GM12878 (cell line): Measurements from ENCODE around the gene TOR1AIP1. TPM values are rescaled to one million over a fixed set of nuclear protein-coding genes. Genes with fewer than 3 reads are reported as not detected.

ENCODE experiments used
- ATAC-seq: fragments of 200-7000 bp; cut with Tn5 transposase; 3 replicates; pipeline ENCODE4 v1.9.1; 2020; ENCODE audit warnings: mild to moderate bottlenecking, moderate library complexity
- BruUV-seq: library from RNA; stranded (reverse); fragments of 400-500 nt; replicated peaks from 2 replicates; lab custom pipeline; 2021; lab: Mats Ljungman, UMichigan
- CTCF ChIA-PET: fragments of 300-600 bp; sonication (Branson Sonifier 250); formaldehyde crosslinking; extraction: SDS; loops from one replicate; lab custom pipeline; 2021; ENCODE audit warnings: inconsistent platforms; lab: Yijun Ruan, JAX
- POLR2A ChIA-PET: fragments of 350-600 bp; formaldehyde crosslinking; extraction: SDS; loops from one replicate; lab custom pipeline; 2021; ENCODE audit warnings: inconsistent platforms; lab: Charles Lee
- RAD21 ChIA-PET: fragments of 300-600 bp; sonication (Branson Sonifier 250); formaldehyde crosslinking; loops from one replicate; lab custom pipeline; 2023; ENCODE audit warnings: antibody characterized with exemption; ENCODE audit not compliant: unreplicated experiment; lab: Charles Lee
- SMC1A ChIA-PET: fragments of 300-600 bp; sonication (Branson Sonifier 250); formaldehyde crosslinking; loops from one replicate; lab custom pipeline; 2023; ENCODE audit not compliant: unreplicated experiment, uncharacterized antibody; lab: Charles Lee
- DNase-seq: peaks from one replicate; pipeline ENCODE4 v3.0.0-alpha.2; 2011; ENCODE audit warnings: low read depth, low spot score
- FAIRE-seq: peaks from 3 replicates; lab custom pipeline; 2011; peaks lifted over from hg19 to GRCh38; lab: Jason Lieb, UNC
- H2AFZ ChIP-seq: 2 replicates; pipeline ENCODE4 v1.6.0; 2011; ENCODE audit warnings: low read depth, low read length, control low read depth; ENCODE audit not compliant: control insufficient read depth
- H3K27ac ChIP-seq: 2 replicates; pipeline ENCODE4 v1.5.1; 2011; ENCODE audit warnings: control low read depth; ENCODE audit not compliant: control insufficient read depth, insufficient read depth
- H3K27me3 ChIP-seq, 2 experiments: replicated peaks in 1 of 2; 2 replicates each; pipeline versions ENCODE4 v1.6.0 to v1.6.1; 2011; ENCODE audit warnings: low read length in 1 of 2; ENCODE audit not compliant: control insufficient read depth in 2 of 2, insufficient read depth in 2 of 2
- H3K36me3 ChIP-seq, 2 experiments: 2 replicates each; pipeline ENCODE4 v1.5.1; 2011; ENCODE audit warnings: low read length in 1 of 2; ENCODE audit not compliant: control insufficient read depth in 2 of 2, insufficient read depth in 2 of 2
- H3K4me1 ChIP-seq: 2 replicates; pipeline ENCODE4 v1.6.1; 2011; ENCODE audit warnings: mild to moderate bottlenecking, low read length, moderate library complexity, mixed read lengths; ENCODE audit not compliant: control insufficient read depth, insufficient read depth
- H3K4me2 ChIP-seq: 2 replicates; pipeline ENCODE4 v1.6.0; 2011; ENCODE audit warnings: control low read depth; ENCODE audit not compliant: control insufficient read depth, insufficient read depth
- H3K4me3 ChIP-seq: fragments of 200-600 bp; sonication (generic); 2 replicates; pipeline ENCODE4 v1.5.1; 2016
- H3K79me2 ChIP-seq: 2 replicates; pipeline ENCODE4 v1.6.0; 2011; ENCODE audit warnings: low read length; ENCODE audit not compliant: control insufficient read depth, insufficient read depth
- H3K9ac ChIP-seq: 2 replicates; pipeline ENCODE4 v1.8.0; 2011; ENCODE audit warnings: low read length, control low read depth, mixed read lengths; ENCODE audit not compliant: control insufficient read depth, insufficient read depth
- H3K9me3 ChIP-seq: replicated peaks from 3 replicates; pipeline ENCODE4 v1.5.1; 2011; ENCODE audit warnings: mild to moderate bottlenecking, low read length; ENCODE audit not compliant: control insufficient read depth, insufficient read depth
- H4K20me1 ChIP-seq: 2 replicates; pipeline ENCODE4 v1.6.0; 2011; ENCODE audit not compliant: control insufficient read depth, insufficient read depth
- BMI1 ChIP-seq: fragments of 450-650 bp; IDR thresholded peaks from 2 replicates; pipeline ENCODE4 v1.6.1; 2016; ENCODE audit warnings: mild to moderate bottlenecking, moderate library complexity, borderline replicate concordance
- FOXK2 ChIP-seq: fragments of 450-650 bp; IDR thresholded peaks from 2 replicates; pipeline ENCODE4 v1.6.1; 2017; ENCODE audit warnings: mild to moderate bottlenecking, moderate library complexity
- KDM1A ChIP-seq: fragments of 200-600 bp; sonication (generic); IDR thresholded peaks from 2 replicates; pipeline ENCODE4 v1.6.1; 2016; ENCODE audit warnings: borderline replicate concordance
- SIX5 ChIP-seq: IDR thresholded peaks from 2 replicates; pipeline ENCODE4 v1.6.1; 2011; ENCODE audit warnings: mild to moderate bottlenecking, low read depth, low read length, moderate library complexity; ENCODE audit not compliant: severe bottlenecking
- SMC3 ChIP-seq: IDR thresholded peaks from 2 replicates; pipeline ENCODE4 v1.6.1; 2011; ENCODE audit warnings: low read length, improper control_type of control experiment, borderline replicate concordance
- SUPT20H ChIP-seq: IDR thresholded peaks from 2 replicates; pipeline ENCODE4 v1.6.1; 2011; ENCODE audit warnings: low read depth, mild to moderate bottlenecking, low read length, moderate library complexity, borderline replicate concordance; ENCODE audit not compliant: control insufficient read depth
- TARDBP ChIP-seq: IDR thresholded peaks from 2 replicates; pipeline ENCODE4 v1.6.1; 2016; ENCODE audit warnings: borderline replicate concordance
- TCF7 ChIP-seq: IDR thresholded peaks from 2 replicates; pipeline ENCODE4 v1.6.1; 2014; ENCODE audit warnings: antibody characterized with exemption, borderline replicate concordance
- YY1 ChIP-seq: IDR thresholded peaks from 2 replicates; pipeline ENCODE4 v1.6.1; 2011; ENCODE audit warnings: low read depth, mild to moderate bottlenecking, low read length
- ZNF384 ChIP-seq: IDR thresholded peaks from 2 replicates; pipeline ENCODE4 v1.6.1; 2012; ENCODE audit warnings: low read depth, mild to moderate bottlenecking, low read length, improper control_type of control experiment, borderline replicate concordance
- WGBS: methylation state at CpG from one replicate; pipeline ENCODE4 v1.1.6; 2016; ENCODE audit warnings: low lambda C conversion rate; ENCODE audit not compliant: insufficient replicate concordance, insufficient coverage; ENCODE audit errors: missing lambda C conversion rate; 5-methylcytosine and 5-hydroxymethylcytosine counted together
- in situ Hi-C: fragments of 300-500 bp; cut with MboI; formaldehyde crosslinking; loops from 9 replicates; pipeline ENCODE4 v1.14.3; 2018; ENCODE audit warnings: mixed read lengths
- intact Hi-C: fragments of 100-400 bp; cut with micrococcal nuclease; formaldehyde crosslinking; loops from one replicate; pipeline ENCODE4 v1.14.2; 2022; ENCODE audit not compliant: unreplicated experiment
- polyA plus RNA-seq, 11 experiments: library from polyadenylated mRNA; depleted of rRNA in 4 of 11; unstranded in 6 of 11; stranded (reverse) in 5 of 11; fragments of >200 nt; fragmentation: Nextera tagmentation in 4 of 11; fragmentation: Illumina TruSeq in 1 of 11; extraction: Ambion mirVana in 4 of 11; extraction: Trizol in 1 of 11; gene quantifications; 1 replicate in 1 of 11; 2 replicates in 10 of 11; pipeline versions ENCODE4 v1.2.1 to v1.2.3, GENCODE V29; 2011 to 2016; ENCODE audit warnings: inconsistent platforms in 2 of 11, missing spikeins in 2 of 11, low read depth in 1 of 11
- total RNA-seq, 4 experiments: library from RNA; depleted of rRNA in 3 of 4; stranded (reverse); fragments of >200 nt in 3 of 4; fragmentation: Illumina TruSeq in 1 of 4; extraction: Trizol in 1 of 4; gene quantifications; 2 replicates each; pipeline versions ENCODE4 v1.2.1 to v1.2.3, GENCODE V29; 2013 to 2021
- TF ChIP-seq, protein P1 (sequence below): fragments of 450-650 bp; IDR thresholded peaks from 2 replicates; pipeline ENCODE4 v1.6.1; 2016; ENCODE audit warnings: mild to moderate bottlenecking
- TF ChIP-seq, protein P2 (sequence below): fragments of 450-650 bp; formaldehyde crosslinking; IDR thresholded peaks from 2 replicates; pipeline ENCODE4 v1.4.0; 2020; ENCODE audit warnings: mild to moderate bottlenecking, moderate library complexity
- TF ChIP-seq, protein P3 (sequence below), 3 experiments: IDR thresholded peaks in 2 of 3; conservative IDR thresholded peaks in 1 of 3; 2 replicates each; pipeline ENCODE4 v1.5.1; 2011; ENCODE audit warnings: low read depth in 3 of 3, low read length in 3 of 3, mild to moderate bottlenecking in 3 of 3, control low read depth in 2 of 3, moderate library complexity in 2 of 3, inconsistent platforms in 1 of 3, mixed read lengths in 1 of 3; ENCODE audit not compliant: control insufficient read depth in 2 of 3, insufficient read depth in 1 of 3; ENCODE audit errors: extremely low read depth in 1 of 3

Gene TOR1AIP1
- total and polyA plus RNA-seq, 10 of the 15 experiments (the other 5 are each of a cell fraction or from before 2014, with no cell fraction given): 14.8 to 36.0 (median 25.8) TPM

GRCh38 chr1:179866616-179867015 lies 15.5 kb upstream of the TOR1AIP1 start (continued):
- TF ChIP-seq, protein P1, sequence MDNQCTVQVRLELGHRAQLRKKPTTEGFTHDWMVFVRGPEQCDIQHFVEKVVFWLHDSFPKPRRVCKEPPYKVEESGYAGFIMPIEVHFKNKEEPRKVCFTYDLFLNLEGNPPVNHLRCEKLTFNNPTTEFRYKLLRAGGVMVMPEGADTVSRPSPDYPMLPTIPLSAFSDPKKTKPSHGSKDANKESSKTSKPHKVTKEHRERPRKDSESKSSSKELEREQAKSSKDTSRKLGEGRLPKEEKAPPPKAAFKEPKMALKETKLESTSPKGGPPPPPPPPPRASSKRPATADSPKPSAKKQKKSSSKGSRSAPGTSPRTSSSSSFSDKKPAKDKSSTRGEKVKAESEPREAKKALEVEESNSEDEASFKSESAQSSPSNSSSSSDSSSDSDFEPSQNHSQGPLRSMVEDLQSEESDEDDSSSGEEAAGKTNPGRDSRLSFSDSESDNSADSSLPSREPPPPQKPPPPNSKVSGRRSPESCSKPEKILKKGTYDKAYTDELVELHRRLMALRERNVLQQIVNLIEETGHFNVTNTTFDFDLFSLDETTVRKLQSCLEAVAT: no peak
- TF ChIP-seq TCF7 (no peak), TARDBP (no peak)

- in situ Hi-C loops (loop anchor here (25.0 kb wide), 1 partner anchor 620 kb away; no protein-coding TSS in a partner anchor), intact Hi-C loops (loop anchor here (1.0 to 5.0 kb wide), 3 partner anchors 165 to 311 kb away; no protein-coding TSS in a partner anchor)
- Histone ChIP-seq H3K9me3 (no peaks in the 10 kb centered on the region), H4K20me1 (no peaks in the 10 kb centered on the region), H3K4me1 (no peaks in the 10 kb centered on the region), H3K27me3 (no peaks in the 10 kb centered on the region), H3K4me3 (no peak overlapping the region), H3K27ac (no peak overlapping the region), H3K9ac (no peak overlapping the region), H2AFZ (no peak overlapping the region), H3K79me2 (peaks cover 19% of the 10 kb centered on the region), H3K36me3 (peaks cover 1 to 25% of the 10 kb centered on the region in 2 experiments; a peak in 2 of 4 replicates), H3K4me2 (no peak overlapping the region)
- ChIA-PET POLR2A (interaction anchor here (0.7 to 1.5 kb wide), 3 partner anchors 10 to 311 kb away, joined by 3 read pairs; partner anchors contain the start of gene TOR1AIP2), RAD21 (interaction anchor here (0.9 to 2.9 kb wide), 13 partner anchors 9 to 311 kb away, joined by 3 to 38 read pairs (median 3); no protein-coding TSS in a partner anchor), CTCF (interaction anchor here (0.6 to 7.1 kb wide), 44 partner anchors 8 to 317 kb away, joined by 3 to 91 read pairs (median 4); partner anchors contain the start of genes CEP350 and TOR1AIP2), SMC1A (interaction anchor here (0.6 to 2.3 kb wide), 22 partner anchors 9 to 355 kb away, joined by 3 to 17 read pairs (median 3); partner anchors contain the start of genes CEP350 and TOR1AIP2)
- WGBS: 6% methylated on average over 1 of the region's 1 CpG
- BruUV-seq: no TSS peak
- DNase-seq (no peak), ATAC-seq (peak; percentile 89), FAIRE-seq (no peak)
- TF ChIP-seq YY1 (peak; percentile 60), SUPT20H (no peak), SIX5 (no peak), SMC3 (peak; percentile 85; the same call in 1 of the 2 replicates), KDM1A (no peak), FOXK2 (no peak), ZNF384 (no peak), BMI1 (no peak)
- TF ChIP-seq, protein P2, sequence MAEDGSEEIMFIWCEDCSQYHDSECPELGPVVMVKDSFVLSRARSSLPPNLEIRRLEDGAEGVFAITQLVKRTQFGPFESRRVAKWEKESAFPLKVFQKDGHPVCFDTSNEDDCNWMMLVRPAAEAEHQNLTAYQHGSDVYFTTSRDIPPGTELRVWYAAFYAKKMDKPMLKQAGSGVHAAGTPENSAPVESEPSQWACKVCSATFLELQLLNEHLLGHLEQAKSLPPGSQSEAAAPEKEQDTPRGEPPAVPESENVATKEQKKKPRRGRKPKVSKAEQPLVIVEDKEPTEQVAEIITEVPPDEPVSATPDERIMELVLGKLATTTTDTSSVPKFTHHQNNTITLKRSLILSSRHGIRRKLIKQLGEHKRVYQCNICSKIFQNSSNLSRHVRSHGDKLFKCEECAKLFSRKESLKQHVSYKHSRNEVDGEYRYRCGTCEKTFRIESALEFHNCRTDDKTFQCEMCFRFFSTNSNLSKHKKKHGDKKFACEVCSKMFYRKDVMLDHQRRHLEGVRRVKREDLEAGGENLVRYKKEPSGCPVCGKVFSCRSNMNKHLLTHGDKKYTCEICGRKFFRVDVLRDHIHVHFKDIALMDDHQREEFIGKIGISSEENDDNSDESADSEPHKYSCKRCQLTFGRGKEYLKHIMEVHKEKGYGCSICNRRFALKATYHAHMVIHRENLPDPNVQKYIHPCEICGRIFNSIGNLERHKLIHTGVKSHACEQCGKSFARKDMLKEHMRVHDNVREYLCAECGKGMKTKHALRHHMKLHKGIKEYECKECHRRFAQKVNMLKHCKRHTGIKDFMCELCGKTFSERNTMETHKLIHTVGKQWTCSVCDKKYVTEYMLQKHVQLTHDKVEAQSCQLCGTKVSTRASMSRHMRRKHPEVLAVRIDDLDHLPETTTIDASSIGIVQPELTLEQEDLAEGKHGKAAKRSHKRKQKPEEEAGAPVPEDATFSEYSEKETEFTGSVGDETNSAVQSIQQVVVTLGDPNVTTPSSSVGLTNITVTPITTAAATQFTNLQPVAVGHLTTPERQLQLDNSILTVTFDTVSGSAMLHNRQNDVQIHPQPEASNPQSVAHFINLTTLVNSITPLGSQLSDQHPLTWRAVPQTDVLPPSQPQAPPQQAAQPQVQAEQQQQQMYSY (CRISPR knock-in tag): no peak
- TF ChIP-seq, protein P3, sequence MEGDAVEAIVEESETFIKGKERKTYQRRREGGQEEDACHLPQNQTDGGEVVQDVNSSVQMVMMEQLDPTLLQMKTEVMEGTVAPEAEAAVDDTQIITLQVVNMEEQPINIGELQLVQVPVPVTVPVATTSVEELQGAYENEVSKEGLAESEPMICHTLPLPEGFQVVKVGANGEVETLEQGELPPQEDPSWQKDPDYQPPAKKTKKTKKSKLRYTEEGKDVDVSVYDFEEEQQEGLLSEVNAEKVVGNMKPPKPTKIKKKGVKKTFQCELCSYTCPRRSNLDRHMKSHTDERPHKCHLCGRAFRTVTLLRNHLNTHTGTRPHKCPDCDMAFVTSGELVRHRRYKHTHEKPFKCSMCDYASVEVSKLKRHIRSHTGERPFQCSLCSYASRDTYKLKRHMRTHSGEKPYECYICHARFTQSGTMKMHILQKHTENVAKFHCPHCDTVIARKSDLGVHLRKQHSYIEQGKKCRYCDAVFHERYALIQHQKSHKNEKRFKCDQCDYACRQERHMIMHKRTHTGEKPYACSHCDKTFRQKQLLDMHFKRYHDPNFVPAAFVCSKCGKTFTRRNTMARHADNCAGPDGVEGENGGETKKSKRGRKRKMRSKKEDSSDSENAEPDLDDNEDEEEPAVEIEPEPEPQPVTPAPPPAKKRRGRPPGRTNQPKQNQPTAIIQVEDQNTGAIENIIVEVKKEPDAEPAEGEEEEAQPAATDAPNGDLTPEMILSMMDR (IDR thresholded peaks at IDR 0.05 in 2 of 3, conservative IDR thresholded peaks at IDR 0.05 in 1 of 3; ENCODE audit: control insufficient read depth in 2 of 3, extremely low read depth in 1 of 3, insufficient read depth in 1 of 3, low read depth in 3 of 3, low read length in 3 of 3): peak; percentile 72 to 82 (median 79)
Observed at GRCh38 chr1:179867493-179868330, 14.4 kb upstream of the TOR1AIP1 start.
